GM19467 (cell line): Measurements from ENCODE around the gene NALCN.

Experiments
- ATAC-seq: cut with Tn5 transposase; IDR thresholded peaks from one replicate; pipeline ENCODE4 v1.9.1; 2021; ENCODE audit warnings: mild to moderate bottlenecking, moderate library complexity; ENCODE audit not compliant: unreplicated experiment

The NALCN gene

DNA sequence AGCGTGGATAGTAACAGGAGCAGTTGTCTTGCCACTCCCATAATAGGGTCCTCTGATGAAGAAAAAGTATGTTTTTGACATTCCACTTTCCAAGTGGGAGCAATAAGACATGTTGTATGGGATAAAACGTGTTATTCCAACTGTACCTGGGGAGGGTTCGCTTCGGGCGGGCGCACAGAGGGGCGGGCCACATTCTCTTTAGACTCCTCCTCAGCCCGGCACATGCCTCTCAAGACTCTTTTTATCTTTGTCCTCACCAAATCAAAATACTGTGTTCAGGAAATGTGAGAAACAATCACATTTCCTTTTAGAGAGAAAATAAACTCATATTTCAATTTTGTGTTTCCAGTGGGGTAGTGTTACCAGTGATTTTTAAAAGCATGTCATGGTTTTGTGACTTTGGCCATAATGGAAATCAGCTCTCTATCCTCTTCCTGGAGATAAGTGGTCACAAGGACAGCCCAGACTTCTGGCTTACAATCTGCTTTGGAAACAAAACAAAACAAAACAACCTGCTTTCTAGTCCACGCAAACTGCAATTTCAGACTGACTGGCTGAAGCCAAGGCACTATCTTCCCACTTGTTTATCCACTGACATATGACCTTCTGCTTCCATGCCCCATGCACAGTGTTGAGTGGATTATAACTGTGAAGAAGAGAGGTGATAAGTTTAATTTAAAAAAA is 276.1 kb downstream of the NALCN start:
- ATAC-seq = no peak

DNA sequence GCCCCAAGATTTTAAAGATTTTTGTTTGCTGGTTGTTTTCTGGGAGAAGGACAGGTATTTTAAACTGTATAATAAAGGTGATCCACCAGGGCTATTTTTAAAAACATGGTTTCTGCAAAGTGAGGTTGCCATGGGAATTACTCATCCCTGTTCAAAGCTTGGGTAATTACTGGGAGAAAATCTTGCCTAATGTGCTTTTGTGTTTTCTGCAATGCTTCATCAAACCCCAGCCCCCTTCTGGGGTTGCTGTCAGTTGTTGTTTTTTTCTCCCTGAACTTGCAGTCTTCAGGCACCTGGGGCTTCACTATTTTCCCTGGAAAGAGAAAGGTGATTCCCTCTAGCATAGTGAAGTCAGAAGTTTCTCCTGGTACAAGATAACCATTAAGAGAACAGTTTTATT is 277.2 kb downstream of the NALCN start:
- no peak for ATAC-seq

DNA sequence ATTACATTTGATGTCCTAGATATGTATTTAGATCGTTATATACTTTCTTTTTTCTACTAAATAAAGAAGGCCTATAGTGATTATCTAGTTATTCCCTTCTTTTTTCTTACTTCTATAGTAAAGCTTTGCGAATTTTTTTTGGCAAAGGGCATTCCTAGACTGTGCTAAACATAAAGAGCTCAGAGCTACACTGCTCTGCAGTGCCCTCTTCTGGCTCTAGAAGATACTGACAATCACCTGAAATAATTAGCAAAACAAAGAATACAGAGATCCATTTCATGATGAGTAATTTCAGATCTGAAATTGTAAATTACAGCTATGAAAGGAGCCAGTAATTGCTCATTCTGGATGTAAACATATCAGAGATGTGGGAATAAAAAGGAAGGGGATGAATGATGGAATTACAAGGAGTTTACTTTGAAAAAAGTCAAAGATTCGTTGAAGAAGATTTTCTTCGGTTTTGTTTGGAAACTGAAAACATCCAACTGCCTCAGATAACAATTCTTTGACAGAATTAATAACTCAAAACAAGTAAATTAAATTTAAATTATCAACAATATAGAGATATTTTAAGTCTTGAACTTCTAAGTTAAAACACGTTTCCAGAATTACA is 288.5 kb downstream of the NALCN start:
- no peak for ATAC-seq

DNA sequence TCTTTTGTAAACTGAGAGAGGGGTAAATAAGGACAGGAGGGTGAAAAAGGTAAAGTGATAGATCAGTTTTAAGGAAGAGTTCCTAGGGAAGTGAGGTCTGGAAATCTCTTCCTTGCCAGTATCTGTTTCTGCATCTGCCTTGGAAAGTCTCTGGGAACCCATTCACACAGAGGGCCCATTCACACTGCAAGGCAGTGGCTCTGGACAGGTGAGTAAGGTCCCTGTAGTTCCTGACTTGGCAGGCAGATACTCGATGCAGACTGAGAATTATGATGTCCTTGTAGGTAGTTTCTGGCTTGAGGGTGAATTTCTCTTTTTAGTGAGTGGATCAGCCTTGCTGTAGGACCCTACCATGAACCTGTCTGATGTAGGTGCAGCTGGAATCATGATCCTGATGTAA is 293.3 kb downstream of the NALCN start:
- no peak for ATAC-seq

DNA sequence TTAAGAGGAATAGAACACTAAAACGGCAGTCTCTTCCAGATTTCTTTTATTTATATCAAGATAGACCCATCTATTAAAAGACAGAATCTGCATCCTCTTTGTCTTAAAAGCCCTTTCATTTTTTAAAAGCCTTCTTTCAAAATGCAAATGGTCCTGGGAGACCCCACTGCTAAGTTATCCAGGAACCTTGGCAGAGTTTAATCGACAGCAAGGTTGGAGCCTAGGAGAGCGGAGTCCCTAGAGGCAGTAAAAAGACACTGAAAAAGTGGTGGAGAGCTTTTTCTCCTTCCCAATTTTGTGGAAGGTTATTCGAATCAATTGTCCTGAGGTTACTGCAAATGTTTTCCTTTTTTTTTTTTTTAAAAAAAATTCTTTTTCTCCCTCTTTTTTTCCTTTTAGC is 294.7 kb downstream of the NALCN start:
- no peak for ATAC-seq

DNA sequence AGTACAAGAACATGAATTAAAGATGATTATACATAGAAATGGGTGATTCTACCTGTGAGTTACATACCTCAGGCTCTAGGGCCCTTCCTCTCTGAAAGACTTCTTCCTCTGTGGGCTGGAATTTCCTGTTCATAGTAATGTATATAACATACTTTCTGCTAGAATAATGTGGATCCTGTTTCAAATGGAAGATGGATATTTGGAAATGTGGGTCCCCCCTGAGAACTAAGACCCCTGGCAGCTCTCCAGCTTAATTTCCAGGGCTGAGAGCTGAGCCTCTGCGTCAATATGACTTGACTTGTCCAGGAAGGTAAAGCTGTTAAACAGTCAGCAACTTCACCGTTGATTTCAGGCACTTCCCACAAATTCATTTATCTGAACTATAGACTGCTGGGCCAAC is 296.3 kb downstream of the NALCN start:
- no peak for ATAC-seq

DNA sequence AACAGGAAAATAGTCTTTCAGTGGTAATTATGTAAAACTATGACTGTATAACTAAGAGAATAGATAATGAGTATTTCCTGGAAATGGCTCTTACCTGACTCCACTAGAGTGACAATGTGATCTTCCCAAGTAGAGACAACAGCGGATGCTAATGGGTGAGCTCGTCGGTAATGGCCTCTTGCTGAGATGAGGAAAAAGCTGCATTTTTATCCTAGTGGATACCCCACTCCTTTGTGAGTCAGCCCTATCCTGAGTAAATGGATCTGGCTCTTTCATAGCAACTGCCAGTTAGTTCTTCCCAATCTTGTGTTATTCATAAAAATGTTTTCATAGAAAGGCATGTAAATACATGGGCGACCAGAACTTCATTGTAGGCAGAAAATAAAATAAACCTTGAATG is 299.5 kb downstream of the NALCN start:
- no peak for ATAC-seq

DNA sequence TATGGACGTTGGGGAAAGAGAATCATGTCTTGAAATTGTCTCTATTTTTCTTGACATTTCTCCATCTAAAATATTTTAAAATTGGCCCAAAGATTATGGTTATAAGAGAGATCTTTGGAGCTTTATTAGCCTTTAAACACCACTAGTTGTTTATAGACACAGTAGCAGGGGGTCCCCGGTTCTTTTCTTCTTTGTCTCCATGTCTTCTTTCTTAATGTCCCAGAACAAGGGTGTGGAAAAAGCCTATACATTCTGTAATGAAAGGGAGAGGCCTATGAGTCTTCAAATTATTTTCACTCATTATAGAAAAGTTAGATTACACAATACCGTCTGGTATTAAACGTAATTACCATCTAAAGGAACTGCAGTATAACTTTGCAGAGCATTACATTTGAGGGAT is 300.0 kb downstream of the NALCN start:
- ATAC-seq = no peak

DNA sequence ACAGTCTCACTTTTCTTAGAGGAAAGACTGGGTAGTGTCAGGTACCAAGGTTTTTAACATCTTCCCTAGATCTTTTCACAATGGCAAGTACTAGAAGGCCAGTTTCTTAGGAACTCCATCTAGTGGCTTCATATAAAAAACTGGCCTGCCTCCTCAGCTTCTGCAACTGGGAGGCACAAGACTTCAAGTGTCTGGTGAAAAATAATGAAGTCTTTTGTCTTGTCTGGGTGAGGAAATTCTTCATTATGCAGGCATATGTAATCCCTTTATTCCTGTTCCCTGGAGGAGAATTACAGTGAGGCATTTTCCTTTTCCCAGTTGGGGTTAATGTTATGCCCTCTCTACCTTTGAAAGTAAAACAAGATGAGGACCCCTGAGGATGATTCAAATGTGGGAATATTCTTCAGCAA is 300.5 kb downstream of the NALCN start:
- ATAC-seq = no peak

DNA sequence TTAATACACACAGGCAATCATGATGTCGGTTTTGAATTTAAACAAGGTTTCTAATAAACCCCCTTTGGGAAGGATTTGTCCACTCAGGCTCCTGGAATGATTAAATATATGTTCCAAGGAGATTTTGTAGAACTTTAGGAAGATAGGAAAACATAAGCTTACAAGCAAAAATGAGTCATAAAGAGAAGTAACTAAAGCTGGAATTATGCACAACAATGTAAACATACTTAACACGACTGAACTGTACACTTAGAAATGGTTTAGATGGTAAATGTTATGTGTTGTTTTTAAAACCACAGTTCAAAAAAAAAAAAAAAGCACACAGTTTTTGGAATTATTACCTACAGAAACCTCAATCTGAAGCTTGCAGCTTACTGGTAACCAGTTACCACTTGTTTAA is 304.4 kb downstream of the NALCN start:
- no peak for ATAC-seq

DNA sequence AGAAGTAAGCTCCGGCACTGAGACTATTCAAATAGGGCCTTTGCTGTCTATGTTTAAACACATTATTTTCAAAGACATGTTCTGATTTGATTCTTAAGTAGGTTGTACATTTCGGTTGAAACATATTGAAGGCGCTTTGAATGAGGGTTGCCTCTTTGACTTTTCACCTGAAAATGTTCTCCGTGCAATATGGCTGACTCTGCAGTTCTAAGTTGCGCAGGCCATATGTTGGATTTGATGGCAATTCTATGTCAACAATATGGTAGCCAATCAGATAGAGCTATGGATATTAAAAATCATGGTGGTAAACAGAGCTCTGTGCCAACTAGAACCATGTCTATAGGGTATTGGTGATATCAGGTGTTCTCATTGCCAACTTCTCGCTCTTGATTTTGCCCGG is 307.3 kb downstream of the NALCN start:
- no peak for ATAC-seq

DNA sequence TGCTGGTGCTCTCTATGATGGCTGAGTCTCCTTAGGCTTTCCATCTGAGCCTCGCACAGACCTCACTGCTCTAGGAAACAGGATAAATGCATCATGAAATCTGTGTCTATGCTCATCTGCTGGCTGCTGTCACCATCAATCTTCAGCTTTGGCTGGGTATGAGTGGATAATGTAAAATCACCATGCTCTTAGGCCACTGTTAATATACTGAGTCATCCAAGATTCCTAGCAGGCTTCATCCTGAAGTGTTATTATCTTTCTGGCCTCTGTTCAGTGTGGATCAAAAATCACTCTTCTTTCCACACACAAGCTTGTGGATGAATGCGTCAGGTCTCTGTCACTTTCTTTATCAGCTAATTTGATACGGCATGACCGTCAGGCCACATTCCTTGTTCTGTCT is 317.4 kb downstream of the NALCN start:
- ATAC-seq = no peak

DNA sequence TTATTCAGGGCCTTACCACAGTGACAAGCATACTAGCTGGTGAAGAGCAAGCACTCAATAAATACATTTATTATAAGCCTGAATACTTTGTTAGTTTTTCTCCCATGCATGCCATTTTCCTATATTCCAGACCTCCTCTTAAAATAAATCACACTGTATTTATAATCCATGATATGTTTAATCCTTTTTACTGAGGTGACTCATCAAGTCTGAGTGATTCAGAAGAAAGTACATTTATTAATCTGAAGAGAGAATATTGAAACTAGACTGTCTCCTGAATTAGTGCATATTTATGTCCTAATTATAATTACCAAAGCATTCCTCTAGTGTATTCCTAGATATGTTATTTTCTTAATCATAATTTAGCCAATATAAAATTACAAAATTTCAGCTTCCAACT is 323.3 kb downstream of the NALCN start:
- no peak for ATAC-seq

DNA sequence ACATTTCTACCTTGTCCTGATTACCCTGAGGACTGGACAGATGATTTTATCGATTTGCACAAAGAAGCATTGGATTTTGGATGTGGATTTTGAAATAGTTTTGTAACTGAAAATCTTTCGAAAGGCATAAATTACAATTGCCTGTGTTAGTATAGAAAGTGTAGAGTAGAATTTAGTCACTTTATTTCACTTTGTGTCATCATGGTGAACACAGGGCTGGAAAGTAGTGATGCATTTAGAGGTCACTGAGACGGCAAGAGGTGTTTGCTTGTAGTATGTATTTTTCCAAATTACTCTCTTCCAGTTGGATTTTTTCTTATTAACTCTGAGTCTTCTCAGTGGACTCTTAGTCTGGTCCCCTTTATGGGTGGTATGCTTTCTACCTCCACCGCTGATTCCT is 326.0 kb downstream of the NALCN start:
- ATAC-seq = no peak

DNA sequence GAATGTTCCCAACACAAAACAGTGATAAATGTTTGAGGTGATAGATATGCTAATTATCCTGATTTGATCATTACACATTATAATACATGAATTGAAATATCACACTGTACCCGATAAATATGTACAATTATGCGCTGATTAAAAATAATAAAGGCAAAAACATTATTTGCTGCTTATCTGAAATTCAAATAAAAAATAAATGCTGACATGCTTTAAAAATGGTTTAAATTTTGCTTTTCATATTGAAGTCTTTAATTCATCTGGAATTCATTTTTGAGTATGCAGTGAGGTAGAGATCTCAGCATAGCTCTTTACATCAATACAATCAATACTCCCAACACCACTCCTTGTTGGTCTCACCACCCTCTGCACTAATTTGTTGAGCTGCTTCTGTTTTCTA is 330.8 kb downstream of the NALCN start:
- no peak for ATAC-seq

DNA sequence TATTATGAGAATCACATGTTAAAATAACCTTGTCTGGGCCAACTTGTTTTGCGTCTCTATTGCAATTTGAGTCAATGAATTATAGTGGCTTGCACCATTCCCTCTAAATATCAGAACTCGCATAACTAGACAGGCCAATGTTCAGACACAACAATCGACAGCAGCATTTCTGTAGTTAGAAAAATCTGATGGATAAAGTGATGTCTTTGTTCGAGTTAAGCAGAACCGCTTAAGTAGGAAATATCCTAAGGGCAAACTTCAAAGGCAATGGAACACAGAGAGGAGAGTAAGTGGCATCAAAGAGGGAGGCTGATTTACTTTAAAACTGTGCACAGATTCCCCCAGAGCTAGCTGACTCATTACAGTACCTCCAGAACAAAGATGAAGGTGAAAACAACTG is 333.9 kb downstream of the NALCN start:
- no peak for ATAC-seq

DNA sequence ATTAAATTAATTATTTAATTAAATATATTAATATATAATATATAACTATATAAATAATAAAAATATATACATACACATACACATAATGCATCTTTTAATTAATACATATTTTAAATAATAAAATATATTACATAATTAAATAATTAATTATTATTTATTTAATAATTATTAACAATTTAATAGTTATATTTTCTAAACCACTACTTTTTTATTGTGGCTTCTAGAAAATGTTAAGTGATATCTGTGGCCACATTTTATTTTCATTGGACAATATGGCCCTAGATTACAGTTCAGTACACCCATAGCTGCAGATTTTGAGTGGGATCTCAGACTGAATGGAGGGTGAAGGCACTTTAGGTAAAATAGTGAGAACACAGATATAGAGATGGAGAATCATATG is 335.7 kb downstream of the NALCN start:
- ATAC-seq = no peak

DNA sequence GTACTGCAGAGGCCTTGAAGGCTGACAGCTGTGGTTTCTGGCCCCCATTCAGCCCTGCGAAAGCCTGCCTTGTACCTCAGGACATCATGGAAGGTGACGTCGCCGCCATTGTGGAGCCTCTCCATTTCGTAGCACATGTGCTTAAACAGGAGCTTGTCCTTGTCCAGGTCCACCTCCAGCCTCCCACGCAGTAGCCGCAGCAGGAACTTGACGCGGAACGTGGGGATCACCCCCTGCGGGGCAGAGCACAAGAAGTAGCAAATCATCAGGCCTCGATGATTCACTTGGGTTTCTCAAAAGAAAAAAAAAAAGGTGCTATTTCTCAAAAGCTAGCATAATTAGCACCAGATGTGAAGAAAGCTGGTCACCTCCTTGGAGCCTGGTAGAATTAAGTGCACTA is 351.0 kb downstream of the NALCN start:
- no peak for ATAC-seq

DNA sequence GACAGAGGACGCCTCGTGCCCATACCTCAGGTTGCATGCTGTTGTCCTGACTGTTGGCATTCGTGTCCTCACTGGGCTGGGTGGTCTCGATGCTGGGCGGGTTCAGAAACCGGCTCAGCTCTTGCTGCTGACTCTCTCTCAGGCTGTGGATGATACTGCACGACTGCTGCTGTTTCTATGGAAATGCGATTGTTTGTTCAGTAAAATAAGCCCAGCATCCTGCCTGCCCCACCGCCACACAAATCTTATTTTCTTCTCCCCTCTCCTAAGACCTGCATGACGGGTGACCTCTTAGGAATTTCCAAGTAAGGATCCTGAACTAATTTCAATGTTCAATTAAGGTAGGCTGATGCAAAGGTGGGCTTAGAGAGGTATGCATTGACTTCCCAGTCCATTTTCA is 356.5 kb downstream of the NALCN start:
- no peak for ATAC-seq

DNA sequence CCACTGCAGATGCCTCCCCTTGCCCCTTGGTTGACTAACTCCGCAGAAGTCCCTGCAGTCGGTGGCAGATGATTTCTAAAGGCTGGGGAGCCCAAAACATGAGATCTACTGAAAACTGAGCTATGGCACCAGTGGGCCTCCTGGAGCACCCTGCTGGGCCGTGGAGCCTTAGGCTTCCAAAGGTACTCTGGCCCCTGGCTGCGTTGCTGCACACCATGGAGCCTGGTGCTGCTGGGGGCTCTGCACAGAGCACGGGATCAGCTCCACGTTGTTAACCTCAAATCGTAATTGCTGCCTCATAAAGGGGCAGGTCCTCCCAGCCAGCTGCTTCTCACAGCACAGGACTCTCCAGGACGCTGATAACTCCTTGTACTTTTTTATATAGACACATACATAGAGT is 357.5 kb downstream of the NALCN start:
- no peak for ATAC-seq

DNA sequence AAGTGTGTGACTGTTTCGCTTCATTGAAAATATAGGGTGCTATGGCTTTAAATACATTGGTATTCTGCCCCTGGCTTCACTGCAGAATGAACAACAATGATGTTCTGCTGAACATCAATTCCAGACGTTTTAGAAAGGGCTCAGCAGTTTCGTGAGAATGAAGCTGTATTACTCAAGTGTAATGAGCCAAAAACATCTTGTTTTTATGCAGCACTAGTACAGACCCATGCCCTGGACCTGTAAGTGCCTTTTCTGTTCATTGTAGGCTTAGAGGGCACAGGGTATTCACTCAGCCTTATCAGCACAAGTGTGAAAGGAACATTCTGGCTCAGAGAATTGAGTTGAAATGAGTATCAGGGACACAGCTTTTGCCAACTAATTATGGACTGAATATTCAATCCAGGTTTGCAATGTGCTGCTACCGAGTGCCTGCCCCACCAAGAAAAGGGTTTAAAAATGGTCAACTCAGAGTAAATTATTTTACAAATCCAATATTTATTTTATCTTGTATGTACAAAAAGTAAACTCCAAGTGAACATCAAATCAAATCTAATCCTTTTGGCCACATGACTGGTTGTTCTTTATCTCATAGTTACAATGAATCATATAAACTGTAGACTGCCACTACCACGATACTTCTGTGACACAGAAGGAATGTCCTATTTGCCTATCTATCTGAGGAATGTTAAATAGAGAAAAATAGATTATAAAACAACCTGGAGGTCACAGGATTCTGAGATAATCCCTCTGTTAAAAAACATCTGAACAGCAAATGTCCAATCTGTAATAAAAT is 362.8 kb downstream of the NALCN start:
- ATAC-seq = no peak

DNA sequence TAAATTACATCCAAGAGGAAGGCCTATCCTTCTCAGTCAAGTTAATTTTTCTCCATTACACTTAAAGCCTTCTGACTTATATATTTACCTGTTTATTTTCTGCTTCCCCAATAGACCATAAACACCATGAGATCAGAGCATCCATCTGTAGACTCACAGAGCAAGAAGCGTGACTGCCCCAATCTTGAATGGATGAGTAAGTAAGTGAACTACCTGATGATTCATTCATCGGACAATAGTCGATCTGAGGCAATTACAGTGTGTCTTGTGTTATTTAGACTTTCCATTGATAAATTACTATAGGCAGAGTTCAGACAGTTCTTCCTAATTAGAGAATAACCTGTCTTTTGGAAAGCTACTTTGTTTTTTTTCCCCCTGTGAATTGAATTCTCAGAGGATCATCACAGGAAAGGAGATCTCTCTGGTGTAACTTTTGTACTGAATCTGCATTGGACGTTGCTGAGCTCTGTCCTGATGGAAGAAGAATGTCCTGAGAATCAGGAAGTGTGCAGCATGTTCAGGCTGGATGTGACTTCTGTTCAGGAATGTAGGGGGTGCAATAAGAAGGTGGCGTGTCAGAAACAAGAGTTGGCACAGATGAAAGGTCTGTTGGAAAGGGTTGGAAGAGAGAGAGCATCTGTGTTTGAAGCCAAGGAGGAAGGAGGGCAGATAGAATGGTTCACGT is 367.0 kb downstream of the NALCN start:
- no peak for ATAC-seq
